Motor neuron (in vitro differentiated cells): Measurements from ENCODE around the gene SPTY2D1. TPM values are rescaled to one million over a fixed set of nuclear protein-coding genes. Genes with fewer than 3 reads are reported as not detected.
A peak's percentile ranks its signal among the peaks of the same experiment; 100 is the strongest.

Source experiments
- ATAC-seq, 8 experiments: fragments of 200-7000 bp; cut with Tn5 transposase; replicated peaks in 6 of 8; 2 replicates each; pipeline ENCODE4 v1.8.0; 2021; ENCODE audit warnings: mild to moderate bottlenecking in 8 of 8, moderate library complexity in 8 of 8
- H3K27ac ChIP-seq, 2 donors: fragments of 250-450 bp; sonication (Bioruptor Pico); 2 replicates each; pipeline ENCODE4 v1.9.0; 2021; ENCODE audit warnings: antibody characterized with exemption in 2 of 2, mild to moderate bottlenecking in 2 of 2, moderate library complexity in 1 of 2
- H3K4me1 ChIP-seq, 2 donors: fragments of 250-450 bp; sonication (Bioruptor Pico); replicated peaks in 1 of 2; 2 replicates each; pipeline ENCODE4 v1.6.1; 2021; ENCODE audit warnings: antibody characterized with exemption in 2 of 2, mild to moderate bottlenecking in 2 of 2, moderate library complexity in 1 of 2
- H3K4me3 ChIP-seq, 5 donors: fragments of 250-450 bp; sonication (Bioruptor Pico); 2 replicates each; pipeline ENCODE4 v1.9.0; 2021; ENCODE audit warnings: antibody characterized with exemption in 5 of 5, mild to moderate bottlenecking in 5 of 5, moderate library complexity in 4 of 5
- WGBS, 10 experiments: fragments of 450-650 bp; shearing (Covaris generic); methylation state at CpG; one replicate each; pipeline ENCODE4 v1.0.0; 2022; 5-methylcytosine and 5-hydroxymethylcytosine counted together
- in situ Hi-C, 9 experiments: fragments of 400-800 bp; cut with MboI; loops; one replicate each; pipeline ENCODE4 v1.15.0; 2021; ENCODE audit warnings: low sequenced_read_pairs in 9 of 9, low pct_unique_long_range_greater_than_20kb in 2 of 9; ENCODE audit not compliant: unreplicated experiment in 9 of 9
- total RNA-seq, 8 experiments: library from RNA; unstranded; fragments of 300-600 nt; gene quantifications; 2 replicates each; pipeline versions ENCODE4 v1.2.3 to v1.2.4, GENCODE V29; 2022

SPTY2D1 gene
- total RNA-seq, 8 experiments from 2014 or later: 11.2 to 27.0 (median 16.5) TPM

DNA sequence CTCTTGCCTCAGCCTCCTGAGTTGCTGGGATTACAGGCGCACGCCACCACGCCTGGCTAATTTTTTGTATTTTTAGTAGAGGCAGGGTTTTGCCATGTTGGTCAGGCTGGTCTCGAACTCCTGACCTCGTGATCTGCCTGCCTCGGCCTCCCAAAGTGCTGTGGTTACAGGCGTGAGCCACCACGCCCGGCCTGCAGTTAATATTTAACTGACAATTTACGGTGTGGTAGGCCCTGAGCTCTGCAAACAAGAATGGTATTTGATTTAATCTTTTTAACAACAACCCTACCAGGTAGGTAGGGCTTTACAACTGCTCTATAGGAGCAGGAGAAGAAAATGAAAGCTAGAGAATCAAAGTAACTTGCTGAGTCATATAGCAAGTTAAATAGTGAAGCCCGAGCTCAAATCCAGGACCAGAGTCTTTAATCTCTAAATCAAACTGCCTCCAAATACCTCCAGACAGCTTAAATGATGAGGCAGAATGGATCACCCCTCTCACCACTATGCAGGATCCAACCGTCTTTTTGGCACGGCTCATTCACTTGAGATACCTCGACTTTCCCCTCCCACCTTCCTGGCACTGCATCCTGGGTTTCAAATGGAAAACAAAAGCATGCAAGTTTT lies 55.1 kb downstream of the SPTY2D1 start:
- 80 to 93% (median 87%) methylated on average over 1 to 13 of the region's 14 CpGs; no CpG with 5 or more reads in 3 of the 10 experiments for WGBS, 10 experiments
- H3K4me1 ChIP-seq: no peaks in the 10 kb centered on the region
- ATAC-seq: no peak
- no peak overlapping the region for H3K4me3 ChIP-seq
- in situ Hi-C loops: no loop called here
- no peak overlapping the region for H3K27ac ChIP-seq

GRCh38 chr11:18575361-18575760 lies 58.8 kb downstream of the SPTY2D1 start:
- 89 to 100% (median 100%) methylated on average over 1 of the region's 1 CpG; no CpG with 5 or more reads in 6 of the 10 experiments for WGBS, 10 experiments
- Histone ChIP-seq H3K4me3 (no peak overlapping the region), H3K27ac (no peak overlapping the region), H3K4me1 (no peaks in the 10 kb centered on the region)
- no peak for ATAC-seq
- in situ Hi-C loops: no loop called here

DNA sequence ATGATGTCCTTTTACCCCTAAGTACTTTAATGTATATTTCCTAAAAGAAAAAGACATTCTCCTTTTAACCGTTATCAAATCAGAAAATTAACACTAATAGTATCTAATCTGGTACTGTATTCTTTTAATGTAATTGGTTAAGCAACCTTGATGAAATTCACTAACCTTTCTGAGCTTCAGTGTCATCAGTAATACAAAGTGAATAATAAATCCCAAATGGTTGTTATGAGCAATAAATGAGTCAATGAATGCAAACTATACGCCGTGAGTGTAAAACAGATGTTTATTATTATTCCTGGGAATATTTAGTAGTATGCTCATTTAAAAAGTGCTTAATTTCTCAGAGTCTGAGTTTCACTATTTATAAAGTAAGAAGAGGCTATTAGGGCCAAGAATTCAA lies 67.1 kb downstream of the SPTY2D1 start:
- H3K4me3 ChIP-seq: no peak overlapping the region
- WGBS, 10 experiments: 33 to 100% (median 89%) methylated on average over 1 to 3 of the region's 3 CpGs
- in situ Hi-C loops: no loop called here
- H3K4me1 ChIP-seq: no peaks in the 10 kb centered on the region
- peak in 1 of 8 experiments; percentile 37 for ATAC-seq
- no peak overlapping the region for H3K27ac ChIP-seq

DNA sequence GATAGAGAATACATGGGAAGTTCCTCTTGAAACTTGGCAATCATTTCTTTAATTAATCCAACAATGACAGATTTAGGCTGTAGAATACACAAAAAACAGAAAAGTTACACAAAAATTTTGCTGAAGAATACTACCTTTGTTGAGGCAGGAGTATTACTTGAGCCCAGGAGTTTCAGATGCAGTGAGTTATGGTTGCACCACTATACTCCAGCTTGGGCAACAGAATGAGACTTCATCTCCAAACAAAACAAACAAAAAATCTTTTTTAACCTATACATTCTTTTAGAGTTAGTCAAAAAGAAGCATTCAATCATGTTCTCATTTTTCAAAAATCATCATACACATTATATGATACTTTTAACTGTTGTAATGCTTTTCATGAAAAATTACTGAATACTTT lies 67.7 kb downstream of the SPTY2D1 start:
- in situ Hi-C loops: no loop called here
- Histone ChIP-seq H3K4me3 (no peak overlapping the region), H3K27ac (no peak overlapping the region), H3K4me1 (no peaks in the 10 kb centered on the region)
- ATAC-seq: no peak

- Histone ChIP-seq H3K4me1 (no peaks in the 10 kb centered on the region), H3K27ac (no peak overlapping the region), H3K4me3 (no peak overlapping the region)
- no peak for ATAC-seq
- in situ Hi-C loops: no loop called here
Observed at GRCh38 chr11:18564149-18564548, 70.0 kb downstream of the SPTY2D1 start.

GRCh38 chr11:18563090-18563730 lies 70.9 kb downstream of the SPTY2D1 start:
- no peaks in the 10 kb centered on the region for H3K4me1 ChIP-seq
- ATAC-seq: no peak
- no peak overlapping the region for H3K27ac ChIP-seq
- in situ Hi-C loops: no loop called here
- no peak overlapping the region for H3K4me3 ChIP-seq
- WGBS, 10 experiments: 64 to 100% (median 96%) methylated on average over 1 to 2 of the region's 2 CpGs; no CpG with 5 or more reads in 3 of the 10 experiments

Other genes starting within 250 kb of the SPTY2D1 start
- gene LDHA, start 239.8 kb downstream of the SPTY2D1 start, total RNA-seq: 100 to 1,000 TPM; 227 to 767 (median 525) TPM
- 1 to 10 TPM in 1 of 8 experiments, not detected in 7; 2.4 TPM for gene LDHC, start 222.0 kb downstream of the SPTY2D1 start, total RNA-seq
- gene LDHAL6A, start 178.5 kb downstream of the SPTY2D1 start, total RNA-seq: under 1 TPM; 0.09 to 0.91 (median 0.29) TPM
- 100 to 1,000 TPM in 1 of 8 experiments, 10 to 100 TPM in 7; 57.3 to 100 (median 86.0) TPM for gene TSG101, start 107.4 kb downstream of the SPTY2D1 start, total RNA-seq
- gene UEVLD, start 45.6 kb downstream of the SPTY2D1 start, total RNA-seq: 10 to 100 TPM in 5 of 8 experiments, 1 to 10 TPM in 3; 6.3 to 39.6 (median 17.4) TPM
- 10 to 100 TPM in 2 of 8 experiments, 1 to 10 TPM in 5, under 1 TPM in 1; 0.78 to 10.2 (median 2.0) TPM for gene MISFA, start 34.6 kb downstream of the SPTY2D1 start, total RNA-seq
- gene TMEM86A, start 64.4 kb upstream of the SPTY2D1 start, total RNA-seq: 10 to 100 TPM in 3 of 8 experiments, 1 to 10 TPM in 5; 1.5 to 22.0 (median 4.0) TPM
- 1 to 10 TPM in 3 of 8 experiments, under 1 TPM in 5; 0.05 to 2.4 (median 0.86) TPM for gene IGSF22, start 91.8 kb upstream of the SPTY2D1 start, total RNA-seq
- 10 to 100 TPM in 3 of 8 experiments, 1 to 10 TPM in 2, under 1 TPM in 3; 0.15 to 22.2 (median 6.1) TPM for gene PTPN5, start 157.5 kb upstream of the SPTY2D1 start, total RNA-seq